ENCODE results near the gene LBHD2. TPM values are rescaled to one million over a fixed set of nuclear protein-coding genes. Genes with fewer than 3 reads are reported as not detected.

Gene LBHD2
- total RNA-seq, 1 donor from 2014 or later: not detected

GRCh38 chr14:103057372-103058163, 26.4 kb upstream of the LBHD2 start, which contains the start of gene CDC42BPB:
TSS of gene CDC42BPB (minus strand) at chr14:103057549. CDS start at chr14:103057173, 376 bp downstream.
- no peak for TF ChIP-seq CTCF (IDR thresholded peaks at IDR 0.05; ENCODE audit: unreplicated experiment)
- Mint-ChIP-seq H3K27me3 (ENCODE audit: unreplicated experiment) (peaks cover 7% of the 10 kb centered on the region), H3K36me3 (ENCODE audit: low read depth, unreplicated experiment) (peaks cover 15% of the 10 kb centered on the region), H3K27ac (ENCODE audit: unreplicated experiment) (peak within 1 kb of the TSS; percentile 90), H3K4me3 (ENCODE audit: unreplicated experiment) (peak within 1 kb of the TSS; percentile 96), H3K9me3 (ENCODE audit: unreplicated experiment) (no peaks in the 10 kb centered on the region), H3K4me1 (ENCODE audit: unreplicated experiment) (peaks cover 37% of the 10 kb centered on the region)
- peak; percentile 92 for DNase-seq (ENCODE audit: low spot score)

GRCh38 chr14:103058164-103059055, 25.6 kb upstream of the LBHD2 start:
- Mint-ChIP-seq H3K27ac (ENCODE audit: unreplicated experiment) (peak overlapping the region; percentile 67), H3K27me3 (ENCODE audit: unreplicated experiment) (peaks cover 7% of the 10 kb centered on the region), H3K9me3 (ENCODE audit: unreplicated experiment) (no peaks in the 10 kb centered on the region), H3K4me3 (ENCODE audit: unreplicated experiment) (peak overlapping the region; percentile 93), H3K4me1 (ENCODE audit: unreplicated experiment) (peaks cover 37% of the 10 kb centered on the region), H3K36me3 (ENCODE audit: low read depth, unreplicated experiment) (peaks cover 15% of the 10 kb centered on the region)
- DNase-seq (ENCODE audit: low spot score): no peak
- TF ChIP-seq CTCF (IDR thresholded peaks at IDR 0.05; ENCODE audit: unreplicated experiment): no peak

GRCh38 chr14:103059556-103059955, 24.5 kb upstream of the LBHD2 start:
- no peak for TF ChIP-seq CTCF (IDR thresholded peaks at IDR 0.05; ENCODE audit: unreplicated experiment)
- H3K4me3 Mint-ChIP-seq (ENCODE audit: unreplicated experiment): no peak overlapping the region
- H3K27me3 Mint-ChIP-seq (ENCODE audit: unreplicated experiment): peaks cover 7% of the 10 kb centered on the region
- no peaks in the 10 kb centered on the region for H3K9me3 Mint-ChIP-seq (ENCODE audit: unreplicated experiment)
- DNase-seq (ENCODE audit: low spot score): no peak
- H3K27ac Mint-ChIP-seq (ENCODE audit: unreplicated experiment): no peak overlapping the region
- peaks cover 13% of the 10 kb centered on the region for H3K36me3 Mint-ChIP-seq (ENCODE audit: low read depth, unreplicated experiment)
- H3K4me1 Mint-ChIP-seq (ENCODE audit: unreplicated experiment): peaks cover 40% of the 10 kb centered on the region

- DNase-seq (ENCODE audit: low spot score): no peak
- Mint-ChIP-seq H3K27ac (ENCODE audit: unreplicated experiment) (no peak overlapping the region), H3K27me3 (ENCODE audit: unreplicated experiment) (peaks cover 10% of the 10 kb centered on the region), H3K4me3 (ENCODE audit: unreplicated experiment) (no peak overlapping the region), H3K4me1 (ENCODE audit: unreplicated experiment) (peaks cover 32% of the 10 kb centered on the region), H3K36me3 (ENCODE audit: low read depth, unreplicated experiment) (peaks cover 4% of the 10 kb centered on the region), H3K9me3 (ENCODE audit: unreplicated experiment) (no peaks in the 10 kb centered on the region)
- TF ChIP-seq CTCF (IDR thresholded peaks at IDR 0.05; ENCODE audit: unreplicated experiment): no peak
Measured at GRCh38 chr14:103061482-103061976, 22.5 kb upstream of the LBHD2 start.
